NCI-H2107 (cell line): Measurements from ENCODE around the gene RAX.
"Not testable (repeated sequence)": the region's sequence is repeated elsewhere in the genome, so short reads cannot be mapped to it uniquely, and the experiment has no call there.

Source experiments
- DNase-seq: peaks from one replicate; lab custom pipeline; 2025; lab: John Stamatoyannopoulos, UW

Gene RAX

DNA sequence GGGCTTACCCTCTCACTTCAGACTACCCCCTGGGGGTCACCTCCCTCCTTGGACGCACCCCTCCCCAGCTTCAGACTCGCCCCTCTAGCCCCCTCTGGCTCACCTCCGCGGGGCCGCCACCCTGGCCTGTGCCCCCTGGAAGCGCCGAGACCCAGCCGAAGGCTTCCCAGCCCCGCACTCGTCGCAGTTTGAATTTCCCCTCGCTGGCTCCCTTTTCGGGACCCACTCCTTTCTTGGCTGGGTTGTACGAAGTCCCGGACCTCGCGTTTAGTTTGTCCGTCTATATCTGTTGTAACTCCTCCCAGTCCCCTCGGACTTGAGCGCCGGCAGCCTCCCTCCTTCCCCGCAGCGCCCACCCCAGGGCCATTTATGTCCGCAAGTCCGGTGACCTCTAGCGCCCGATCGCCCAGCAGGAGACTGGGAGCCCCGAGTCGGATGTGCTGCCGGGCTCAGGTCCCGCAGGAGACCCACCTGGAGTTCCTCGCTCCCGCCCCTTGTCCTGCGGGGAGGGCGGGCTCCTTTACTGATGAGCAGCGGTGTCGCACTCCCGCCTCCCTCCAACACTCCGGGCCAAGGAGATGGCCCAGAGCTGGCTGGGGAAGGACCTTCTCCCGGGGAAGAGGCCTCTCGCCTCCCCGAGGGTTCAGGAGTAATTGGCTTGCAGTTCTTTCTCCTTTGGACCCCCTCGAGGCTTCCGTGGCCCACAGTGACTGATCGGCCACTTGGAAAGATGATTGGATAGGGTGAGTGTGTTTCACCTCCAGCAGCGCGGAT lies 692 bp upstream of the RAX start:
- DNase-seq = no peak

DNA sequence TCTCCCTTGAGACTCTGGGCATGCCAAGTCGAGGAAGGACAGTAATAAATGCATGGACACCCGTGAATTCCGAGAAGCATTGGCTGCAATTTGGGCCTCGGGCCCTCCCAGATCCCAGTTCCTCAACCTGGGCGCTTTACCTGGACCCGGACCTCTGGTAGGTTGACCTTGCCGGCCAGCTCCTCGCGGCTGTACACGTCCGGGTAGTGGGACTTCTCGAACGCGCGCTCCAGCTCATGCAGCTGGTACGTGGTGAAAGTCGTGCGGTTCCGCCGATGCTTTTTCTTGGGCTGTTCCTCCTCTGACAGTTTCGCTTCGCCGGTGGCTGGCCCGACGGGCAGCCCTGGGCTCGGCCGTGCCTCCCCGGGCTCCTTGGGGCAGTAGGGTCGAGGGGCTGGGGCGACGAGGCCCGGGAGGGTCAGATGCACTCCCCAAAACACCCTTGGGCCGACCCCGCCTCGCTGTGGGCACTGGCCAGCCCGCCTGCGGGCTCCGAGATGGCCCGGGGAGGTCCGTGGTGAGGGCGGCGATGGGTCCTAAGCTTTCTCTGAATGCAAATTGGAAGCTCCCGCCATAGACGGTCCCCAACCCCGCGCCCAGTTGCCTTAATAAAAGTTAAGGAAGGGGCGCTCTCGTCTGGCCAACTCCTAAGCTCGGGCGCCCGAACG lies 899 bp downstream of the RAX start:
- DNase-seq = no peak

DNA sequence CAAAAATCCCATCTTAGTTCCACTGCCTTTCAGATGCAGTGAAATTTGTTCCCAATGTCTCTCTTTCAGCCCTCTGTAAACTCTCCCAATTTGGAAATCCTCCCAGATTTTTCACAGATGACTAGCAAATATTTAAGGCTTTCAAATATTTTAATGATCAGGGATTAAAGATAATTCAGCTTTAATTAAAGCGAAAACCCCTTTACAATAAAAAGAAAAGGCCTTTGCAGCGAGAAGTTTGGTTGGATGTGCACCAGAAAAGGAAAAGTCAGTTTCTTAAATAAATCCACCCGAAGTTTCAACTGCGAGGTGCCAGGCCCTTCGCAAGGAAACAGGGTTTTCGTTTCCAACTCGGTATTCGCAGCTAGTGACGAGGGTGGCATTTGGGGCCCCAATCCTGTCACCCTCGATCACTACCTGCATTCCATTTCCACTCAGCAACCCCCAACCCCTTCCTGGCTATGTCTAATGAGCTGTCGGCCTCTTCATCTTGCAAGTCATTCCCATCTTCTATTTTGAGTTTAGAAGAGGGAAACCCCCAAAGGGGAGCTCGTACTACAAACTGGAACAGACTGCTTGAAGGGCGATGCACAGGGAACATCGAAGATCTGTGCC lies 1.5 kb downstream of the RAX start:
- DNase-seq = no peak

DNA sequence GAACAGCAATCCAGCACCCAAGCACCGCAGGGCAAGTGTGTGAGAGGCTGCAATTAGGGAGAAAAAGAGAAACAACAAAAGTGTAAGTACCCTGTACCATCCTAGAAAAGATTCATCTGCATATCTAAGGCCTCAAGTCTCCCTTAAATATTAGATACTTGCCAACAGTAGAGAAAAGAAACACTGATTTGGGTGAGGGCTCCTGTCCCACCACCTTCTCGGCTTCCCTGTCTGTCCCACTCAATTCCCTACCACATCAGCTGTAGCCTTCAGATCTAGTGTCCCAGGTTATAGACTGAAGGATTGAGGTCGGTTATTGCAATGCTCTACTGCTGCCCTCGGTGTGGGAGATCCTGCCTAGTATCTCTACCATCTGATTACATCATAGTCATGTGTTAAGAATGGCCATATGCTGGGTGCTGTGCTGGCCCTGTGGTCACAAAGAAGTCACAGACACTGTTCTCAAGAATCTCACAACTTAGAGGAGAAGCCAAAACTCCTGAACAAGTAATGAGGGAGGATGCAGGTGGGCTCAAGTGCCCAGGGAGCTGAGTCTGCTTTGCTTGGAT lies 2.5 kb downstream of the RAX start:
- no peak for DNase-seq

GRCh38 chr18:59269563-59270119 lies 3.6 kb downstream of the RAX start:
- no peak for DNase-seq

DNA sequence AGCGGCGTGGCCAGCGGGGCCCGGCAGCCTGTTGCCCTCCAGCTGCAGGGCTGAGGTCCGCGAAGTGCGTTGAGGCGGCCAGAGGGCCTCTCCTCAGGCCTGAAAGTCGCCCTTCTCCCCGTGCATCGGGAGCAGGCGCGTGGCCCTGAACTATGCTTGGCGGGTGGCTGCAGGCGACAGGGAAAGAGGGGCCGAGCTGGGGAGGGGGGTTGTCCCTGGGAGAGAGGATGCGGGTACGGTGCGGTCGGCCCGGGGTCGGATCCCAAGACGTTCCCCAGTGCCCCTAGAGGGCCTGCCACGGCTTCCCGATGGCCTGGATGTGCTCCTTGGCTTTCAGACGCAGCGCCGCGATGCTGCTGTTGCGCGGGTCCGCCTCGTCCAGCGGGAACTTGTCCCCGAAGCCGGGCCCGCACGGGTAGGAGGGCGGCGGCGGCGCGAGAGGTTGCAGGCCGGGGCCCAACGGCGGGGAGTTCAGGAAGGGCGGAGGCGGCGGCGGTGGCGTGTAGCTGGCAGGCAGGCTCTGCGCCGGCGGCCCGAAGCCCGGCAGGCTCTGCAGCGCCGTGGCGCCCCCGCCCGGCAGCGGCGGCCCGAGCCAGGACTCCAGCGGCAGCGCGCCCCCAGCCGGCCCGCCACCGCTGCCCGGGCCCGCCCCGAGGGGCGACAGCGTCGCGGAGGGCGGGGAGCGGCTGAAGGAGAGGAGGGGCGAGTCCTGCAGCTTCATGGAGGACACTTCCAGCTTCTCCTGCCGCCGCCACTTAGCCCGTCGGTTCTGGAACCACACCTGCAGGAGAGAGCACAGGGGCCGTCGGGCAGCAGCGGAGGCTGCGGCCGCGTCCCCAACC lies 4.3 kb downstream of the RAX start:
- peak; percentile 42 for DNase-seq

- DNase-seq = no peak
These were observed 5.0 kb downstream of the RAX start for GRCh38 chr18:59268127-59268720.

DNA sequence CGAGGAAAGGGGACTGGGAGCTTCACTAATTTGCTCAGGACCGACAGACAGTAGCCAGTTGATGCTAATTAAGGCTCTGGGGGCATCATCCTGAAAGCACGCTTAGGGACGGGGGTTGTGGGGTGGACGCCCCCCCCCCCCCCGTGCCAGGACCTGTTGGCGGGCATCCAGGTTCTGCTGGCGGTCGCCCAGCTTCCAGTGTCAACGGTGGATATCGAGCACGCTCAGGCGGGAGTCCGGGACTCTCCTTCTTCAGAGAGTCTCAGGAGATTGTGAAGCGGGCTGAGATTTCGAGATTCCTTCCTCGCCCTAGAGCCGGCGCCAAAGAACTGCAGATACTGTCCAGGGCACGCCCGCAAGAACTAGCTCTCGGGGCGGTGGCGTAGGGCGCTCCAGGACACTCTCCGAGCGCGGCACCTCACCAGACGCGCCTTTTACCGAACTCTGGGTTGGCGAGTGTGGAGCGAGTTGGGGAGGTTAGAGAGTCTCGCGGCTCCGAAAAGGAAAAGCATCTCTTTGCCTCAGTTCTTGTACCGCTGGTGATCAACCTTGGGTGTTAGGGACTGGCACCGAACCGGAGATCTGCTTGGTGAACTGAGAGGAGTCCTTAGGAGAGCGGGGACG lies 5.6 kb downstream of the RAX start:
- no peak for DNase-seq

DNA sequence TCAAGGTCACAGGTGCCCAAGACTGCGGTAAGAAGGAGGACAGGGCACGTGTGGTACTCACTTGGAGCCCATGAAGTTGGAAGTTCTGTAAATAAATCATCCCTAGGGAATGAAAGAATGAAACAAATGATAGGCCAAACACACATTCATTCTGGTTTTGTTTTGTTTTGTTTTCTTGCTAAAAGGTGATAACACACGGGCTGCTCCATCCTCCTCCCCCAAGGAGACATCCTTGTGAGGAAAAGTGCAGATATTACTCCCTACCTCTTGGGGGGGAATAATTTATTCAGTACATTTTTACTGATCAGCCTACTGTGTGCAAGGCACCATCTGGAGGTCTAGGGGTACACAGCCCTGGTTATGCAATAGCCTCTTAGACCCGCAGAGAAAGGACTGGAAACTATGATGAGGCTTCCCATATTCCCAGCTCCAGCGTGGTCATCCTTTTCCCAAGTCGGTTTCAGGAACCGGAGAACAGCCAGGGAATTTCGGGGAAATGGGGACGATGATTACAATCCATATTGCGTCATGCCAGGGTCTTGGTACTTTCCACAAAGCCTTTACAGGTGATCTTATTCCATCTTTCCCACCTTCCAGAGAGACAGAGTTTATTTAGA lies 6.3 kb downstream of the RAX start:
- no peak for DNase-seq

DNA sequence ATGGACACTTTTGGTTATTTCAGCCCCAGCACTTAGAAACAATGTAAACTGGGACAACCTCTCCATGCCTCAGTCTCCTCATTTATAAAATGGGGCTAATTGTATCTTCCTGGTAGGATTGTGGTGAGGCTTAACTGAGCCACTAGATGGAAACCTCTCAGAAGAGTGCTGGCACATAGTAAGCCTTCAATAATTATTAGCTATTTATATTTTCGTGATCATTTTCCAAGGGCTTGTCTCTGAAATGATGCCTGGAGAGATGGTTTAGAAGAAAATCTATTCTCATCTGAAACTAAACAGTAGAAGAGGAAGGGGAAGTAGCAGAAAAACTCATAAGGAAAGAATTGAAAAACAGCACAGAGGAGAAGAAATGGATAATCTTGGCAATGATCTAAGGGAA lies 6.8 kb downstream of the RAX start:
- no peak for DNase-seq

DNA sequence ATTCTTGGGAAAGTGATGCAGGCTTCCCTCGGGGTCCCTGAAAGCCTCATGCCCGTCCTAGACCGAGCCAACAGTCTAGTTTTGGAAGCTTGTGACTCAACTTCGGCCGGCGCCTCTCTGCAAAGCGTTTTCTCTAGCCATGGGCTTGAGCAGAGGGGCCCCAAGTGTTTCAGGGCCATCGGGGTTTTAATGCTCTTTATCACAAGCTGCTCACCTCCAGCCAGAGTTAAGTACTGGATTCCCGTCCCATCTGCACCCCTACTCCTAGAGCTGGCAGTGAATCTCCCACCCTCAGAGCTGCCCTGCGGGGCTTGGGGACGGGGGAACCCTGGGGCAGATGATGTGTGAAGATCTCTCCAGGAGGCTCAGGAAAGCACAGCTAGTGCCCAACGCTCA lies 7.3 kb downstream of the RAX start:
- DNase-seq = no peak

GRCh38 chr18:59265246-59265973 lies 7.8 kb downstream of the RAX start:
- DNase-seq = no peak

DNA sequence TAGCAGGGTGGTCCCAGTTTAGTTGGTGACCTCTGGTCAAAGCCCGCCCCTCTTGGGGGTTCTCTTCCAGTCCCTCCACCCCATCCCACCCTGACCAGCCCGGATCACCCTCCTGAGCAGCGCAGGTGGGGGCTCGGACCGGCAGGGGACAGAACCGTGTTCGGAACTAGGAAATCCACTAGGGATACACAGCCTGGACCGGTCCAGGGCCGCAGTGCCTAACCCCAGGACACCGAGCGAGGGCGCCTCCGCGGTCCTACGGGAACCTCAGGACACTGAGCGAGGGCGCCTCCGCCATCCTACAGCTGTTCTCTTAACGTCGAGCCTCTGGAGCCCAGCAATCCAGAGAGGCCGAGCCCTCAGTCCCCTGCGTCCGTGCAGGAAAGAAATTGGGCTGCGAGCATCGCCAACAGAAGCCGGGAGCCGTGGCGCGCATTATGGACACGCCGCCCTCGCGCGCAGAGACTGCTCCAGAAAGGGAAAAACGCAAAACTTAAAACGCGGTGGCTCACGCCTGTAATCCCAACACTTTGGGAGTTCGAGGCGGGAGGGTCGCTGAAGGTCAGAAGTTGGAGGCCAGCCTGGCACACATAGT lies 8.5 kb downstream of the RAX start:
- DNase-seq = no peak

GRCh38 chr18:59264121-59264571 lies 9.1 kb downstream of the RAX start:
- no peak for DNase-seq

DNA sequence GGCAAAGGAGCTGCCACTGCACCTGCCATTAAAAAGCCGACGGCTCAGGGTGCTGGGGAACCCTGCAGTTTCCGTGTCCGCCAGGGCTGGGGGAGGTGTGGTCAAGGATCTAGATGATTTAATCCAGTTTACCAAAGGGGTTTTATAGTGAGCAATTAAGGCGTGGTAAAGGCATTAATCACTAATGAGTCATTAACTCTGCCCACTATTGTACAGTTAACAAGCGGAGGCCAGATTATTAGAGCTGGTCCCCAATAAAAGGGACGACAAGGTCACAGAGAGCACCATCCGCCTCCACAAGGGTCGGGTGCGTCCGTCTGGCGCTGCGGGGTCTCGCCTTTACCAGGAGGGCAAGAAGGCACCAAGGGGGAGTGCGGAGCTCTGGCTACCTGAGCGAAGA lies 9.6 kb downstream of the RAX start:
- no peak for DNase-seq

- DNase-seq = not testable (repeated sequence)
These were observed 11.0 kb downstream of the RAX start for GRCh38 chr18:59262243-59262642.

DNA sequence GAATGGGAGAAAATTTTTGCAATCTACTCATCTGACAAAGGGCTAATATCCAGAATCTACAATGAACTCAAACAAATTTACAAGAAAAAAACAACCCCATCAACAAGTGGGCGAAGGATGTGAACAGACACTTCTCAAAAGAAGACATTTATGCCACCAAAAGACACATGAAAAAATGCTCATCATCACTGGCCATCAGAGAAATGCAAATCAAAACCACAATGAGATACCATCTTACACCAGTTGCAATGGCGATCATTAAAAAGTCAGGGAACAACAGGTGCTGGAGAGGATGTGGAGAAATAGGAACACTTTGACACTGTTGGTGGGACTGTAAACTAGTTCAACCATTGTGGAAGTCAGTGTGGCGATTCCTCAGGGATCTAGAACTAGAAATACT lies 11.4 kb downstream of the RAX start:
- not testable (repeated sequence) for DNase-seq

DNA sequence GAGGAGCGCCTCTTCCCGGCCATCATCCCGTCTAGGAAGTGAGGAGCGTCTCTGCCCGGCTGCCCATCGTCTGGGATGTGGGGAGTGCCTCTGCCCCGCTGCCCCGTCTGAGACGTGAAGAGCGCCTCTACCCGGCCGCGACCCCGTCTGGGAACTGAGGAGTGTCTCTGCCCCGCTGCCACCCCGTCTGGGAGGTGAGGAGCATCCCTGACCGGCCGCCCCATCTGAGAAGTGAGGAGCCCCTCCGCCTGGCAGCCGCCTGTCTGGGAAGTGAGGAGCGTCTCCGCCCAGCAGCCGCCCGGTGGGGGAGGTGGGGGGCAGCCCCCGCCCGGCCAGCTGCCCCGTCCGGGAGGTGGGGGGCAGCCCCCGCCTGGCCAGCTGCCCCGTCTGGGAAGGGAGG lies 17.8 kb downstream of the RAX start:
- not testable (repeated sequence) for DNase-seq

- peak; percentile 84 for DNase-seq
These were observed 24.0 kb downstream of the RAX start for GRCh38 chr18:59249199-59249774.
